GM19397 (cell line): ENCODE data around the gene ARHGEF28.

Source experiments
- ATAC-seq: cut with Tn5 transposase; IDR thresholded peaks from one replicate; pipeline ENCODE4 v1.9.1; 2021; ENCODE audit warnings: mild to moderate bottlenecking, moderate library complexity; ENCODE audit not compliant: unreplicated experiment

ARHGEF28 gene

DNA sequence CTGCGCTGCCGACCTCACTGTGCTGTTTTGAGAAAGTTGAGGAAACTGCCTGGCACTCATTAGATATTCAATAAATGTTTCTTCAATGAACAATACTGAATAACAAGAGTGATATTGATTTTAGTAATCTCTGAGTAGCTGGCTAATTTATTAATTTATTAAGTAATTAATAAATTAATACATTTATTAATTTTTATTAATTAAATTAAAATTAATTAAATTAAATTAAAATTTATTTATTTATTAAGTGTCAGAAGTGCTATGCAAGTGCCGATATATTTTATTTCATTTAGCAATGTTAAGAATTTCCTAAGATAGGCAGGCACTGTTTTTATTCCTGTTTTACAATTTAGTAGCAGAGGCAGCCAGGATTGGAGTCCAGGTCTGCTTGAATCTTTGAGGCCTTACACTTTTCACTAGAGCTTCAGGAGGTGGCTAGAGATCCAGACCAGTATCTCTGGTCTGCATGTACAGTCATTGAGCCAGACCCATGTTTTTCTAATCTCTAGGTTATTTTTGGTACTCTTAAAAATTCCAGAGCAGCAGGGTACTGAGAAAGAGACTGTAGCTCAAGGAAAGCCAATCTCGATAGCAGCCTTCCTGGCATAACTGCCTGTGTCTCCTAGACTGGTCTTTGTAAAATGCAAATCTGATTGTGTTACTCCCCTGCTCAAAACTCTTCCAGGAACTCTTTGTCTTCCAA is 109.2 kb downstream of the ARHGEF28 start:
- ATAC-seq, result no peak

DNA sequence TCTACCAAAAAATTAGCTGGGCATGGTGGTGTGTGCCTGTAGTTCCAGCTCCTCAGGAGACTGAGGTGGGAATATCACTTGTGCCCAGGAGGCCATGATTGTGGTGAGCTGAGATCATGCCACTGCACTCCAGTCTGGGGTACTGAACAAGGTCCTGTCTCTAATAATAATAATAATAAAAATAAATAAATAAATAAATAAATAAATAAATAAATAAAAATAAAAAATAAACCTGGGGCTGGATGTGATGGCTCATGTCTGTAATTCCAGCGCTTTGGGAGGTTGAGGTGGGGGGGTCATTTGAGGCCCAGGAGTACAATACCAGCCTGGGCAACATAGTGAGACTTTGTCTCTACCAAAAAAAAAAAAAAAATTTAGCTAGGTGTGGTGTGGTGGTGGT is 113.7 kb downstream of the ARHGEF28 start:
- no peak for ATAC-seq

DNA sequence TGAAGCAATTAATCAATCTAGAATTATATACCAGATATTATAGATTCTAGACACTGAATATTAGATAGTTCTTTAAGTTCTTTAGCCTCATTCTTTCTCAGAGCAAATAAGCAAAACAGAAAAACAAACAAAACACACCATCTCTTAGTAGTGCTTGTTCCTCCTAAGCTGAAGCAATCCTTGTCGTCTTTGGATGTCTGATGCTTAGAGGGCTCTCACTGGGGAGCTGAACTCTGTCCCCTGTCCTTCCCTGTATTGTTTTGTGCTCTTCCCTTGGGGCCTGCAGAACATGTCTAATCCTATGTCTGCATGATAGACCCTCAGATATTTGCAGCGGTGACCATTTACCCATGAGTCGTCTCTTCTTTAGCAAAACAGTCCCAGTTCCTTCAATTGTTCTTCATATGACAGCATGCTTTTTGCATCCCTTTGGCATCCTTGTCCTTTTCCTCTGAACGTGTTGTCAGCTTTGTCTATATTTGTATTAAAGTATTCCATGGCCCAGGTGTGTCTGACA is 114.3 kb downstream of the ARHGEF28 start:
- ATAC-seq, result no peak

DNA sequence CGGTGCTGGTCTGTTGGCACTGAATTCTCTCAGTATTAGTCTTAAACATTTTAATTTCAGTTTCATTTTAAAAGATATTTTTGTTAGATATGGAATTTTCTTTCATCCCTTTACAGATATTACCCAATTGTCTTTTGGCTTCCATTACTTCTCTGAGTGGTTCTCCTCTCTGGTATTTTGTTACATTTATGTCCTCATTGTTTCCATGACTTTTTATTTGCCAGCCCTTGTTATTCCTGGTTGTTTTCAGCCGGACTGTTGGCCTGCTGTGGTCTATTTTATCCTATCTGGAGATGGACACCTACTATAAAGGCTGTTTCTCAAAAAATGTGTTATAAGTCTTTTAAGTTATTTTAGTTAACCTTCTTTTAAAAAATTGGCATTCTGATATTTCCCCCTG is 117.2 kb downstream of the ARHGEF28 start:
- ATAC-seq, result no peak

DNA sequence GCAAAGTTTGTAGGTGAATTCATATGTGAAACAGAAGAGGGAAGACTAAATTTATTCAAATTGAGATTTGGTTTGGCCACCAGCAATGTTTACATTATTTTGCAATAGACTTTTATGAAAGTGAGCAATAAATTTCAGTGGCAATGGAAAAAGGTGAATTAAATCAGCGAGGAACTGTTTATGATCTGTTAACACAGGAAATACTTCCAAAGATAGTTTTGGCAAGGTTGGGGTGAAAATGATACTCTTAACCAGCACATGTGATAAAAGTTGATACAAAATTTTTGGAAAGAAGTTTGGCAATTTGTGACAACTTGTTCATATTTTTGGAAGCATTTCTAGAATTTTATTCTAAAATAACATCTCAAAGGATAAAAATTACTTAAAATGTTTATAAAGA is 119.8 kb downstream of the ARHGEF28 start:
- no peak for ATAC-seq

DNA sequence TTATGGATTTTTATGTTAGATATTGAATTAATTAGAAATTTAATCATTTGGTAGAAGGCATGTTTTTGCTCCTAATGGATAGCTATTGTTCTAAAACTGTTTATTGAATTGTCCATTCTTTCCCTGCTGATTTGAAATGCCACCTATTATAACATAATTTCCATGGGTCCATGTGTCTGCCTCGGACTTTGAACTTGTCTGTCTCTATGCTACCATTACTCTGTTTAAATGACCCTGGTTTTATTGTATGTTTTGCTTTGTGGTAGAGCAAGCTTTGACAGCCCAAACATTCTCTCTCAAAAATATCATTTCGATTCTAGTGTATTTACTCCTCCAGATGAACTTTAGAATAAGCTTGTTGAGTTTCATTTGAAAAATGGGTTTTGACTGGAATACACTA is 120.6 kb downstream of the ARHGEF28 start:
- no peak for ATAC-seq

DNA sequence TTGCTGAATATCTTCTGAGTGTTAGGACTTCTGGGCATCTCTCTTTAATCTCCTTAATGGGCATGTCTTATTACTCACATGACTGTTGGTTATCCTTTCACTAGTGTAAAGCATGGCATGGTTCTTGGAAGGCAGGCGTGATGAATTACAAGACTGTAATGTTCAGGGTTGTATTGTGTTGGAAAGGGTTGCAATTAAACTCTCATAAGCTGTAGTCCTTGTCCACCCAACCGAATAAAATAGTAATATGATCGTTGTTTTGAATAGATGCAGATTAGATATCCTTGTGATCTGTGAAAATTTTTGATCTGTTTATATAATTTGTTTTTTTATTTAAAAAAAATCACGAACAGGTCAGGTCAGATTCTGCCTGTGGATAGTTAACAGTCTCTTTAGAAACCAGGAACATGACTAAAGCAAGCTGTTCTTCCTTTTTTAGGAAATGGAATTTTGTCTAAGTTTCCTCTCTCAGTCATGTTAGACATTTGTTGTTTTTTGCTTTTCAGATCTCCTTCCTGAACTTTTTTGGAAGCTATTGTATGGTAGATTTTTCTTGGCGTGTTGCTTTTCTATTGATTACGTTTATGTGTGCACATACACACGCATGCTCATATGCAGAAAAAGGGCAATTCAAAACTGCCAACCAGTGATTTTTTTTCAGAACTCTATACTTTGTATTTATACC is 121.8 kb downstream of the ARHGEF28 start:
- ATAC-seq, result no peak

DNA sequence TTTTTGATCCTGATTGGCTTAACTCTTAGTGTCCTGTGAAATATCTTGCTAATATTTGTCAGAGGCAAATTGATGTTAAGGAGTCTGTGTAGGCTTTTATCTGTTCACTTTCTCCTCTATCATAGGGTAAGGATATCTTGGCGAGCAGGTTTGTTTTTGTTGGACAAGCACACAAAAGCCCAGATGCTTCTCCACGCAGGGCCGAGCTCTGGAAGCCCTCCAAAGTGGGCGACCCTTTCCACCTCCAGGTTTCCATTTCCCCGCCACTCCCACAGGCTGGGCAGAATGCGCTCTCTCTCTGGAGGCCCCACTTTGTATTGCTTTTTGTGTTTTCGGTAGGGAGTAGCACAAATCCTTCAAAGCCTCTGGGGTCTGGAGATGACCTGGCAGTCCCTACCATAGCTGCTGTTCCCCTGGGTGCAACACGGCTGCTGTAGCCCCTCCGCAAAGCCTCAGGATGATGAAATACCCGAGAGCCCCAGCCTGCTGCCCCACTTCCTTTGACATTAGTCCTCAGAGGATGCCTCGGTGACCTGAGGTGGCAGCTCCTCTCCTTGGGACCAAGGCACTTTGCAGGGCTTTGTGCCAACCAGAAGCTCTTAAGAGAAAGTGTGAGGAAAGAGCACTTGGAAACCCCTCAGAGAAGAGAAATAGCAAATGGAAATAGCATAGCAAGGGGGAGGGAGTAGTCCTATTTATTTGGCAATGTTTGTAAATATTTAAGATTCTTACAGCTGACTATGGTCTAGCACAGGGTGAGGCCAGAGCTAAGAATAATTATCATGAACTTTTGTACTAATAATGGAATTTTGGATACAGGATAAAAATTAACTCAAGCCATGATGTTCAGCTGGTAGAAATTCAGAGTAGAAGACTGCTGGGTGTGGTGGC is 122.8 kb downstream of the ARHGEF28 start:
- no peak for ATAC-seq

DNA sequence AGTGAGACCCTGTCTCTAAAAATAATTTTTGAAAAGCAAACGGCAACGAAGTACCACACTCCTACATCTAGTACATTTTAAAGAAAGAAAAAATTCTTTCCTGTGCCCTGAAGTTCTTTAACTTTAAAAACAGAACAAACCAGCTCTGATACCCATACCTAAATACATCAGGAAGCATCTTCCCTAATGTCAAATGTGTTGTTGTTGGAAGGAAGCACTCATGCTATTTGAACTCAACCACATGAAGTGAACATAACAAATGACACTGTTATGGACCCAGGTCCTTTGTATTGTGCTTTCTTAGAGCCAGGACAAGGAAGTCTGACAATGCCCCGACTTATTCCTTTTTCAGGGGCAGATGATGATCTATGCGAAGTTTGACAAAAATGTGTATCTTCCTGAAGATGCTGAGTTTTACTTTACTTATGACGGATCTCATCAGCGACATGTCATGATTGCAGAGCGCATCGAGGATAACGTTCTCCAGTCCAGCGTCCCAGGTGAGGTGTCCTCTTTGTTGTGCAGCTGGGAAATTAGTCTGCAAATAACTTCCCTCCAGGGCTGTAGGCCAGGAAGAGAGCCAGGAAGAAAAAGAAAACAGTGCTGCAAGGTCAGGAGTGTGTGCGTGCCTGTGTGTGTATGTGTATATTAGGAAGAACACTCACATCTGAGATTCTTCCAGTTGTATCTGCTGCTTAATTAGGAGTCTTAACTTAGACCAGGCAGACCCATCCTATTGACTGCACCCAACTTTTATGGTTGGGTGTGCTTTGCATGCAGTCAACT is 123.7 kb downstream of the ARHGEF28 start:
- ATAC-seq, result no peak

DNA sequence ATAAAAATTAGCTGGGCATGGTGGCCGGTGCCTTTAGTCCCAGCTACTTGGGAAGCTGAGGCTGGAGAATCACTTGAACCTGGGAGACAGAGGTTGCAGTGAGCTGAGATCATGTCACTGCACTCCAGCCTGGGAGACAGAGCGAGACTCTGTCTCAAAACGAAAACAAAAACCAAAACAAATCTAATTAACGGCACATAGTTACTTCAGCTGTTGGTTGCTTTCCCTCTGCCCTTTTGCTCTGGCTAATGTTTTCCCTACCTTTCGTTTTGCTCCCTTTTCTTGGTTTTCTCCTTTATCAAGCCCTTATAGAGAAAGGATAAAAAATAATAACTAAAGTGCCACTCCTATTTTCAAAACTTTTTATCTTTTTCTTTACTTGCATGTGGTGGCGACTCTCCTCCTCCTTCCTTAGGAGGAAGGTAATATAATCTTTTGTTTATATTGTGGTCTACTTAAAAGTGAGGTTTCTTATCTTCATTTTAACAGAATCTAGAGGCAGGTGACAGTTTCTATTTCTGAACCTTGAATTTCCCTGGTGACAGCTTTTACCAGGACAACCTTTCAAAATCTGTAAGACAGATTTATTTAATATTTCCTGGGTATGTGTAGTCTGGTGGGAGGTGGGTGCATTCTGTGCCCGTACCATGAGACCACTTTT is 125.4 kb downstream of the ARHGEF28 start:
- no peak for ATAC-seq

DNA sequence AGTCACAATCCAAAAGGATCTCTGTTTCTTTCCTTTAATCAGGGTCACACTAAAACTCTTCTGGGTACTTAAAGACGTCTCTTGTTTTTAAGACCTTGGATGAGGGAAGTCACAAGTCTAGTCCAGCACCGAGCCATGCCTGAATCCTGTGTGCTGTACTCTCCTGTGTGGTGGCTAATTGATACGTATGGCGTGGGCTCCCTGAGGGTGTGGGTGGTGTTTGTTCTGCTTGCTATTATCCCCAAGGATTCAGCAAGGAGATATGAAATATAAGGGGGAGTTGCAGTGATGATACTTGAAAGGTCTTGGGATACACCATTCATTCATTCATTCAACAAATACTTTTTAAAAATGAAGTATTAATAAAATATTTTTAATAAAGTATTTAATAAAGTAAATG is 128.3 kb downstream of the ARHGEF28 start:
- no peak for ATAC-seq

DNA sequence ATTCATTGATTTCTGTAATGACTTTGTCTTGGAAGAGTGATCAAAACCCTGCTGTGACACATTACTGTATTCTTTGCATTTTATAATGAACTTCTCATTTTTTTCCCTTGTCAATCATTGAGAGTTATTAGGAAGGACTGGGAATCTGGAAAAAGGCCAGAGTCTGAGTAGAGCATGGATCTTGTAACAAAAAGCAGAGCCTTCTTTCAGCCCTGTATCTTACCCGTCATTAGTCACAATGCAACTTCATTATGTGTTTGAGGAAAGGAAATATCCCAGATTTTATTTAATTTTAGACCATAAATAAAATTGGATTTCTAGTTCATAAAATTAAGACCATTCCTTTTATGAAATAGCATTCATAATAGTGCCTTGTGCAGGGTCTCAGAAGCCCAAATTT is 131.4 kb downstream of the ARHGEF28 start:
- ATAC-seq, result no peak

DNA sequence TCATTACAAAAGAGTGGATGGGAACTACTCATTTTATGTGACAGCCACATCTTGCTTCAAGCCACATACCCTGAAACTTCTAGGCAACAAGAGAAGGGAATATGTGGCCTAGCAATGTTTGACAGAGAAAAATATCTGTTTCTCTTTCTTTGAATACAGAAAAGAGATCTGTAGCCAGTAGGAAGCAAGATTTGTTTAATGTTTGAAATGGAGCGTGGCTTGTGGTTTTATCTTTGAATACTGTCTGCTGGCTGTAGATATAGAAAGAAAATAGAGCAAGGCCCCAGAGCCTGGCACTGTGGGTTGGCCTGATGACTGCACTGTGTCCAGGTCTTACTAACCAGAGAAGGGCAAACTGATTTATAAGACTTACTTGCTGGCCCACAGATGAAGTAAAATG is 133.8 kb downstream of the ARHGEF28 start:
- ATAC-seq, result no peak

DNA sequence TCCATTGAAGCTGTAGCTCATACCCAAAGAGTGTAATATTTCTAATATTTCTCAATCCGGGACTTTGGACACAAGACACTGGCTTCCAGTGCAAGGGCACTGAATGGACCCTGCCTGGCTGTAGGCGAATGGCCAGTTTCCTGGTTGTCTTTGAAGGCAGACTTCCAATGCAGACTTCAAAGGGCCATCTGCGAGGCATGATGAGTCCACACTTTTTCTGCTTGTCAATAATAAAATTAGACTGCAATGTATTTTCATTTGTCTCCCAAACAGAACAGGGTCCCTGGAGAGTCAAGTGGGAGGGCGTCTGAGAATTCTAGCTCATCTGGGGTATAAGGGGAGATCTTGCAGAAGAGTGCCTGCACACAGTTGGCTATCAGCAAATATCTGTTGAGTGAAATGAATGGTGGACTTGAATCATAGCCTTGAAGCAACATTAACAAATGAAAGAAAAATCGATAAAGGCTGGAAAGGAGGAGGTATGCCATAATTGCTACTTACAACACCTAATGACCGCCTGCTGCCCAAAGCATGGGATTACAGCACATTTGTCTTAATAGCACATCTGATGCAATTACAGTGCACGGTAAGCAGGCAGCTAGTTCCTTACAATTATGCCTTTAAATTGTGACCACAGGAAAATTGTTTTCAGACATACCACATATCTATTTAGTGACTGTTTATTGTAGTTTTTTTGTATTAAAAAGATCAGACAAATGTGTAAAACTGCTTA is 137.5 kb downstream of the ARHGEF28 start:
- no peak for ATAC-seq

DNA sequence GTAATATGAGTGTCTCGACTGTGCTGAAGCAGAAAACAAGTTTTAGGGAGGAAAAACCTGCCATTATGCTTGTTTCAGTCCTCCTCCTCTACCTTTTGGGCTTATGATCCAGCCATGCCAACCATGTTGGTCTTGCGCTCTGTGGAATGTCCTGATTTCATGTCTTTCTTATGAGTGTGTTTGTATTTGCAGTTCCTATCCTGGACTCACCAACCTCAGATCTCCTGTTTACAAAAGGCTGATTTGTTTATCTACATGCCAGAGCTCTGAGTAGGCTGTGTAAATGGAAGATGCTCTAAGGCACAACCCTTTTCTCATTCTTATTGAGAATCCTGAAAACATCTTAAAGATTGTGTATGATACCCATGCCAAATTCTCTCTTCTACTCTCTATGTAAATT is 138.6 kb downstream of the ARHGEF28 start:
- no peak for ATAC-seq

DNA sequence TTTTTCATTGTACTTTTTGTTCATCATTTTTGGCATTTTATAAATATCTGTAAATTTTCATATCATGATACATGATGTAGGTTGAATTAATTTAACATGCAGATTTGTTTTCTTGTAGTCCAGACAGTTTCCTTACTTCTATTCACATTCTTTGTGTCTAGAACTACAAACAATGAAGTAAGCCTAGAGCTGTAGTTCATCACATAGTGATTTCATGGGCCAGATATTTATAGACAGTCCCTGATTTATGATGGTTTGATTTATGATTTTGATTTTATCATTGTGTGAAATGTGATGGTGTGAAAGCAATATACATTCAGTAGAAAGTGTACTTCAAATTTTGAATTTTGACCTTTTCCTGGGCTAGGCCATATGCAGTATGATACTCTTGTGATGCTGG is 139.0 kb downstream of the ARHGEF28 start:
- no peak for ATAC-seq

DNA sequence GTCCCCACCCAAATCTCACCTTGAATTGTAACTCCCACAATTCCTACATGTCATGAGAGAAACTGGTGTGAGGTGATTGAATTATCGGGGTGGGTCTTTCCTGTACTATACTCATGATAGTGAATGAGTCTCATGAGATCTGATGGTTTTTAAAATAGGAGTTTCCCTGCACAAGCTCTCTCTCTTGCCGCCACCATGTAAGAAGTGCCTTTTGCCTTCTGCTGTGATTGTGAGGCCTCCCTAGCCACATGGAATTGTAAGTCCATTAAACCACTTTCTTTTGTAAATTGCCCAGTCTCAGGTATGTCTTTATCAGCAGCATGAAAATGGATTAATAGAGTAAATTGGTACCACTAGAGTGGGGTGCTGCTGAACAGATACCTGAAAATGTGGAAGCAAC is 140.9 kb downstream of the ARHGEF28 start:
- no peak for ATAC-seq

DNA sequence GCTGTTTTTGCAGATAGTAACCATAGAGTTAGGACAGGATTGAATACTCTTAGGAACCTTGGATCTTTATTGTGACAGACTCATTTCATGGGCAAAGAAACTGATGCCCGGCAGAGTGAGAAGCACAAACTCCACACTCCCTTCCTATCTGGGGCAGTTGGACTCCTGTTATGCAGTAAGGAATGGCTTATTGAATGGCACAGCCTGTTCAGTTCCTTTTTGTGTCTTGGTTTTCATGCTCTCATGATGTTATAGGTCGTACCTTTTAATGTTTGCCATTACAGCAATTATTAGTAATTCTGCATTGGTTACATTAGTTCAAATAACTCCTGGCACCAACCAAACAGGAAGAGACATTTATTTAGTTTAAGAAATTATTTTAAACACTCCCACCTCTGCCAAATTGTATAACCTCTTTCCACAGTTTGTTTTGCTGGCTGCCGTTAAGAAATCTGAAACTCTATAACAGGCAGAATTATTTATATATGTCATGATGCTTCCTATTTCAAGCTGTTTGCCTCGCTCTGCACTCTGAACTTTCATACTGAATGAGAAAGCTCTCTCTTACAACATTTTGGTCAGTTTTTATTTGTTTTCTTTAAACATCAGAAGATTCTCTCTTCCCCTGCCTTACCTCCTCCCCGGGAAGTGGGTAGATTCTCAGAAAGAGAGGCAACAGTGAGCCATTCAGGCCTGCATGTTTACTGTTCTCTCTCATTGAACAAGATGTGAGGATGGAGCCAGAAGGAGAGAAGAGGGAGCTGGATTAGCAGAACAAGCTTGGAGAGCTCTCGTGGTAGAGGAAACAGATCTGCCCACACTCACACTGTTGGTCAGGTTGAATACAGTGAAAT is 144.4 kb downstream of the ARHGEF28 start:
- ATAC-seq, result no peak

DNA sequence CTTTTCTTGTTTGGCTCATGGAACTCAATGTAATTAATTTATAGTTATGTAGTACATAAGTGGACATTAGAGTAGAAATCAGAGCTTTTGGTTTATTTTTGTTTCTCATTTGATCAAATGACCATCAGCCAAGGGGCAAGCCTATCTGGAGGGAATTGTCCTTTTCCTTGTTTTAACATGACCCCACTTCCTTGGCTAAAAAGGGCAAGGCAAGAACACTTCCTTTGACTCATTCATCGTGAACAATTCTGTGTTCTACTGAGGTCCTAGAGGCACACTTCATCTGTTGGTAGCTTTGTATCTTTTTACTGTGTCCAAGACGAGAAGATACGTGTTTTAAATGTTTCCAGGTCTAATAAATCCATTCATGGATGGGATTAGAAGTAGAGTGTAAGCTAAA is 148.9 kb downstream of the ARHGEF28 start:
- ATAC-seq, result no peak
